Heart right ventricle (tissue), 16 donors: ENCODE data around the gene PRG3. TPM values are rescaled to one million over a fixed set of nuclear protein-coding genes. Genes with fewer than 3 reads are reported as not detected.

Experiments used
- ATAC-seq, 8 donors: fragments of 200-7000 bp; cut with Tn5 transposase; one replicate each; pipeline ENCODE4 v1.9.1; 2020; ENCODE audit warnings: mild to moderate bottlenecking in 8 of 8, moderate library complexity in 8 of 8, moderate number of reproducible peaks in 1 of 8
- DNase-seq, 2 donors: peaks; one replicate each; pipeline ENCODE4 v3.0.0-alpha.2; 2020
- H3K27ac ChIP-seq, 10 donors: fragments of 200-600 bp; sonication (generic) in 2 of 10; one replicate each; pipeline versions ENCODE4 v1.5.0 to v1.8.0; 2020 to 2022; ENCODE audit warnings: mild to moderate bottlenecking in 3 of 10
- H3K27me3 ChIP-seq, 7 donors: fragments of 200-600 bp; one replicate each; pipeline ENCODE4 v1.8.0; 2021 to 2022; ENCODE audit warnings: mild to moderate bottlenecking in 2 of 7
- H3K36me3 ChIP-seq, 9 donors: fragments of 200-600 bp; sonication (generic) in 1 of 9; one replicate each; pipeline versions ENCODE4 v1.5.0 to v1.8.0; 2020 to 2022; ENCODE audit warnings: mild to moderate bottlenecking in 2 of 9
- H3K4me1 ChIP-seq, 9 donors: fragments of 200-600 bp; sonication (generic) in 1 of 9; one replicate each; pipeline versions ENCODE4 v1.5.0 to v1.8.0; 2020 to 2022; ENCODE audit warnings: mild to moderate bottlenecking in 4 of 9
- H3K4me3 ChIP-seq, 10 donors: fragments of 200-600 bp; sonication (generic) in 2 of 10; one replicate each; pipeline versions ENCODE4 v1.5.0 to v1.8.0; 2020 to 2022; ENCODE audit warnings: mild to moderate bottlenecking in 7 of 10, moderate library complexity in 2 of 10
- H3K9me3 ChIP-seq, 11 donors: fragments of 200-600 bp in 10 of 11; sonication (generic) in 2 of 11; one replicate each; pipeline versions ENCODE4 v1.5.0 to v1.8.0; 2013 to 2022; ENCODE audit warnings: mild to moderate bottlenecking in 2 of 11, control low read depth in 1 of 11, moderate library complexity in 1 of 11
- CTCF ChIP-seq, 9 donors: fragments of 200-600 bp; sonication (generic) in 2 of 9; IDR thresholded peaks; one replicate each; pipeline versions ENCODE4 v1.5.0 to v1.8.0; 2021 to 2022; ENCODE audit warnings: antibody characterized with exemption in 9 of 9, mild to moderate bottlenecking in 5 of 9, moderate library complexity in 1 of 9
- WGBS, 2 donors: extraction: QIAGEN DNeasy Blood & Tissue Kit; methylation state at CpG; one replicate each; pipeline ENCODE4 v1.1.7; 2013; ENCODE audit warnings: inconsistent platforms in 1 of 2; 5-methylcytosine and 5-hydroxymethylcytosine counted together
- intact Hi-C, 10 donors: fragments of 100-400 bp; cut with DNase I; formaldehyde crosslinking; loops; one replicate each; pipeline versions ENCODE4 v1.11.1 to v1.14.2; 2022
- polyA plus RNA-seq, 2 donors: library from polyadenylated mRNA; stranded (reverse); fragments of 200-250 nt; gene quantifications; one replicate each; pipeline ENCODE4 v1.2.3, GENCODE V29; 2013
- total RNA-seq, 10 donors: library from RNA; stranded (reverse); fragmentation: NEBNext Ultra II Directional in 3 of 10; extraction: Animal tissue kit (Norgen Biotek cat#: 25700) in 3 of 10; gene quantifications; one replicate each; pipeline versions ENCODE4 v1.2.1 to v1.2.4, GENCODE V29; 2021 to 2023
- donor health status: Arrhythmogenic right ventricular cardiomyopathy.
- donor health status: ischemic (EF 13 %, LVEDD 7.1; RV severe dilation, severe dysfunction).
- donor health status: healthy with polysubstance abuse.
- donor health status: DM: no; HTN: yes; CAD: no.
- donor health status: DM: no; HTN: no; CAD: no.
- donor health status: ischemic (EF 25% LVEDD 6.9; RV normal size, moderate dysfunction).
- donor health status: ischemic (EF 25% LVEDD 5.7; RV mildly dilated, moderate dysfunction).
- donor health status: healthy.
- donor health status: DM: yes; HTN: yes; CAD: no.
- donor health status: Ischemic cardiomyopathy.
- donor health status: ischemic (EF 35%, LVEDD 5.7; RV mildly dilated, moderate dysfunction).
- donor health status: nonischemic (EF 11% LVEDD 7.7; RV severe dilation, severe dysfunction).
- donor health status: DM: yes; HTN: yes; CAD: no.
- donor health status: PGD.
- donor health status: ischemic (EF 29% LVEDD 5.4; RV normal size, mild dysfunction).
- donor health status: nonischemic (EF 23%, LVEDD 6.1; RV moderate dilation, normal function).

PRG3 gene
- total and polyA plus RNA-seq, 12 donors, result not detected

GRCh38 chr11:57416436-57416835 lies 35.5 kb upstream of the PRG3 start:
- intact Hi-C loops, result no loop called here

GRCh38 chr11:57414612-57415212 lies 33.8 kb upstream of the PRG3 start:
- Histone ChIP-seq H3K4me3 (no peak overlapping the region), H3K9me3 (no peaks in the 10 kb centered on the region), H3K4me1 (peaks cover 0 to 33% (median 18%) of the 10 kb centered on the region in 9 donors), H3K36me3 (peaks cover 0 to 100% (median 58%) of the 10 kb centered on the region in 9 donors), H3K27ac (no peak overlapping the region), H3K27me3 (no peaks in the 10 kb centered on the region)
- no peak for ATAC-seq
- 97% methylated on average over 11 of the region's 11 CpGs for WGBS, 2 donors
- intact Hi-C loops, result no loop called here
- no peak for DNase-seq
- TF ChIP-seq CTCF (IDR thresholded peaks at IDR 0.05), result no peak

More at GRCh38 chr11:57416436-57416835, 35.5 kb upstream of the PRG3 start:
- no peak for TF ChIP-seq CTCF (IDR thresholded peaks at IDR 0.05)
- 84 to 89% methylated on average over 3 of the region's 3 CpGs for WGBS, 2 donors
- no peaks in the 10 kb centered on the region for H3K27me3 ChIP-seq
- no peak overlapping the region for H3K4me3 ChIP-seq
- no peak overlapping the region for H3K27ac ChIP-seq
- H3K9me3 ChIP-seq, result no peaks in the 10 kb centered on the region
- ATAC-seq (no peak), DNase-seq (no peak)
- peaks cover 0 to 33% (median 23%) of the 10 kb centered on the region in 9 donors for H3K4me1 ChIP-seq
- peaks cover 0 to 100% (median 55%) of the 10 kb centered on the region in 9 donors for H3K36me3 ChIP-seq

- no peak for TF ChIP-seq CTCF (IDR thresholded peaks at IDR 0.05)
- Histone ChIP-seq H3K36me3 (peaks cover 0 to 100% (median 67%) of the 10 kb centered on the region in 9 donors), H3K4me3 (no peak overlapping the region), H3K27ac (peak overlapping the region in 1 of 10 donors; percentile 27), H3K9me3 (no peaks in the 10 kb centered on the region), H3K4me1 (peaks cover 0 to 29% (median 18%) of the 10 kb centered on the region in 9 donors), H3K27me3 (no peaks in the 10 kb centered on the region)
- intact Hi-C loops, result no loop called here
- DNase-seq, result no peak
- 90 to 96% methylated on average over 4 of the region's 4 CpGs for WGBS, 2 donors
- no peak for ATAC-seq
Observed at GRCh38 chr11:57413681-57414080, 32.7 kb upstream of the PRG3 start.

- intact Hi-C loops, result no loop called here
- no peak for DNase-seq
- ATAC-seq, result no peak
- Histone ChIP-seq H3K4me3 (no peak overlapping the region), H3K27me3 (no peaks in the 10 kb centered on the region), H3K27ac (peak overlapping the region in 1 of 10 donors; percentile 24), H3K9me3 (no peaks in the 10 kb centered on the region), H3K4me1 (peaks cover 6 to 51% (median 42%) of the 10 kb centered on the region in 9 donors), H3K36me3 (peaks cover 0 to 87% (median 61%) of the 10 kb centered on the region in 9 donors)
- no peak for TF ChIP-seq CTCF (IDR thresholded peaks at IDR 0.05)
Observed at GRCh38 chr11:57410287-57410686, 29.3 kb upstream of the PRG3 start.
